ENCODE results near the gene IMMP2L.
A peak's percentile ranks its signal among the peaks of the same experiment; 100 is the strongest.

IMMP2L gene

DNA sequence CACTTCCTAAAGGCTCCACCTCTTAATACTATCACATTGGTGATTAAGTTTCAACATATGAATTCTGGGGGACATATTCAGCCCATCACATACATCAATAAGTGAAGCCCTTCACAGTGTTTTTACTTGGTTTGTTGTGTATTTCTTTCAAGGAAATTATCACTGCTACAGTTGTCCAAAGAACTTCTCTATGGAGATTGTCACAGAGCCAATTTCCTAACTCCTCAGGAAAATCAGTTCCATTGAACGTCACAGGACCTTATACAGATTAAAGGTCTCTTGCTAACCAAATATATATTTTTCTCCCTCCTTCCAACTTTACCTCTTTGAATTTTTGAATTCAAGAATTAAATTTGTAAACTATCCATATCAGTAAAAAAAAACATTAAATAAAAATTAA, 357.0 kb downstream of the IMMP2L start:
- no peak overlapping the region for H3K4me3 ChIP-seq (ENCODE audit: low read length)
- DNase-seq (ENCODE audit: low read depth), result no peak
- TF ChIP-seq, protein P1, sequence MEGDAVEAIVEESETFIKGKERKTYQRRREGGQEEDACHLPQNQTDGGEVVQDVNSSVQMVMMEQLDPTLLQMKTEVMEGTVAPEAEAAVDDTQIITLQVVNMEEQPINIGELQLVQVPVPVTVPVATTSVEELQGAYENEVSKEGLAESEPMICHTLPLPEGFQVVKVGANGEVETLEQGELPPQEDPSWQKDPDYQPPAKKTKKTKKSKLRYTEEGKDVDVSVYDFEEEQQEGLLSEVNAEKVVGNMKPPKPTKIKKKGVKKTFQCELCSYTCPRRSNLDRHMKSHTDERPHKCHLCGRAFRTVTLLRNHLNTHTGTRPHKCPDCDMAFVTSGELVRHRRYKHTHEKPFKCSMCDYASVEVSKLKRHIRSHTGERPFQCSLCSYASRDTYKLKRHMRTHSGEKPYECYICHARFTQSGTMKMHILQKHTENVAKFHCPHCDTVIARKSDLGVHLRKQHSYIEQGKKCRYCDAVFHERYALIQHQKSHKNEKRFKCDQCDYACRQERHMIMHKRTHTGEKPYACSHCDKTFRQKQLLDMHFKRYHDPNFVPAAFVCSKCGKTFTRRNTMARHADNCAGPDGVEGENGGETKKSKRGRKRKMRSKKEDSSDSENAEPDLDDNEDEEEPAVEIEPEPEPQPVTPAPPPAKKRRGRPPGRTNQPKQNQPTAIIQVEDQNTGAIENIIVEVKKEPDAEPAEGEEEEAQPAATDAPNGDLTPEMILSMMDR (IDR thresholded peaks at IDR 0.05; ENCODE audit: insufficient read depth, low read depth, low read length, missing control alignments), result no peak

DNA sequence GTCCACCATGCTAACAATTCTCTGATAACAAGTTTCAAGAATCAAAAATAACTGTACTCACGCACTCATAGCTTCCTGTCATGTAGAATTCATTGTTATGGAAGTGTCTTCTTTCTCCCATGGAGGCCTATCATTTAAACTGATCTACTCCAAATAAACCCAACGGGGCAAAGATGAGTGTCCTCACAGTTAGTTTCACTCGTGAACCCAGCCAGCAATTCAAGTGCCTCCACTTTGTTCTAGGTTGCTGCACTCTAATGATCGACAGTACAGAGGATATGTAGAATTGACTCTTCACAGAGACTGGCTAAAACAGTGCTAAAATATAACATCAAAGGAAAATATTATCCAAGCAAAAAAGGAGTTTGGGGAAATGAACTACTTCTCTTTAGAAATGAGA, 360.0 kb downstream of the IMMP2L start:
- DNase-seq (ENCODE audit: low read depth), result no peak
- H3K4me3 ChIP-seq (ENCODE audit: low read length), result no peak overlapping the region
- TF ChIP-seq, protein P1 (IDR thresholded peaks at IDR 0.05; ENCODE audit: insufficient read depth, low read depth, low read length, missing control alignments), result no peak

DNA sequence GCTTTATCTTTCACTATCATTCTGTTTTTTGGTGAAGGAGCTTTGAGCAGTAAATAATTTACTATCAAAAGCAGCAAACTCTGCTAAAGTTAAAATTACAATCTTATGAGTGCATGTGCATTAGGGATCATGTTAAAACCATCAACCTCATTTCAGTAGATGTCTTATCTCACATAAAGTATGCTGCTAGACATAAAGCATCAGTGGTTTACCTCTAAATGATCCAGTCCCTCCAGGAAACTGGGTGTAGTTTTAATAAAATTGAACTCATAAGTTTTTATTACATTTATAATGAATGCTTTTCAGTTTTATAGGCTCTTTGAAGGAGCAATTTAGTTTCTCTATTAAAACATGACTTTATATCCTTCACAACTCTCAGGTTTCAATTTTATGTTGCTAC, 362.6 kb downstream of the IMMP2L start:
- no peak overlapping the region for H3K4me3 ChIP-seq (ENCODE audit: low read length)
- no peak for DNase-seq (ENCODE audit: low read depth)
- TF ChIP-seq, protein P1 (IDR thresholded peaks at IDR 0.05; ENCODE audit: insufficient read depth, low read depth, low read length, missing control alignments), result no peak

DNA sequence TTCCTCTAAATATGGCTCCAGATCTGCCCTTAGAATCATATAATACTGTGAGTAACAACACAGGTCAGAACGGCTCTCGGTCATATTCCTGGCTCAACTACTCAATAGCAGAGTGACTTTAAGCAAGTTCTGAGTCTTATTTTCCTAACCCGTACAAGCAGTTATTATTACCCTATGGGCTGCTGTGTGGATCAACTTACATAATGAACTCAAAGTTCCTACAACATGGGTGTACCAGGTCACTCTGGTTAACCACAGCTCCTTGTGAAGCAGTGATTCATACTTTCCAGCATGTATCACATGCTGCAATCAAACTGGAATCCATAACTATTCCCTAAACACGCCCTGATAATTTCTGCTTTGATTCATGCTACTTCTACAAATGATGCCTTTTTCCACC, 364.0 kb downstream of the IMMP2L start:
- TF ChIP-seq, protein P1 (IDR thresholded peaks at IDR 0.05; ENCODE audit: insufficient read depth, low read depth, low read length, missing control alignments), result no peak
- peak; percentile 97 for DNase-seq (ENCODE audit: low read depth)
- H3K4me3 ChIP-seq (ENCODE audit: low read length), result no peak overlapping the region

DNA sequence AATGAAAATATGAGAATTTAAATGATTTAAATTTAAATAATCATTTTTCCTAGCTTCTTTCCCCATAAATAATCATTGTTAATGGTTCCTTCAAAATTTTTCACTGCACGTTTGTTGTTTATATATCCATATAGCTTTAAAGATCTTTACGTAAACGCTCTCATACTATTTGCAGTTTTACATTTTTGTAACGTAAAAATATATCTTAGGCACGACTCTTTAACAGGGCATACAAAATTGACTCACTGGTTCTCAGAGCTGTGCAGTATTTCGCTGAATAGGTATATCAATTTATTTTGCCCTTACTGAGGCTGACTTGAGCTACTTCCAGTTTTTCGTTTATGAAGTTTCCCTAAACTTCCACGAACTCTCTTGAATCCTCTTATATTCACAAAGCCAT, 365.6 kb downstream of the IMMP2L start:
- no peak for DNase-seq (ENCODE audit: low read depth)
- TF ChIP-seq, protein P1 (IDR thresholded peaks at IDR 0.05; ENCODE audit: insufficient read depth, low read depth, low read length, missing control alignments), result no peak
- no peak overlapping the region for H3K4me3 ChIP-seq (ENCODE audit: low read length)

DNA sequence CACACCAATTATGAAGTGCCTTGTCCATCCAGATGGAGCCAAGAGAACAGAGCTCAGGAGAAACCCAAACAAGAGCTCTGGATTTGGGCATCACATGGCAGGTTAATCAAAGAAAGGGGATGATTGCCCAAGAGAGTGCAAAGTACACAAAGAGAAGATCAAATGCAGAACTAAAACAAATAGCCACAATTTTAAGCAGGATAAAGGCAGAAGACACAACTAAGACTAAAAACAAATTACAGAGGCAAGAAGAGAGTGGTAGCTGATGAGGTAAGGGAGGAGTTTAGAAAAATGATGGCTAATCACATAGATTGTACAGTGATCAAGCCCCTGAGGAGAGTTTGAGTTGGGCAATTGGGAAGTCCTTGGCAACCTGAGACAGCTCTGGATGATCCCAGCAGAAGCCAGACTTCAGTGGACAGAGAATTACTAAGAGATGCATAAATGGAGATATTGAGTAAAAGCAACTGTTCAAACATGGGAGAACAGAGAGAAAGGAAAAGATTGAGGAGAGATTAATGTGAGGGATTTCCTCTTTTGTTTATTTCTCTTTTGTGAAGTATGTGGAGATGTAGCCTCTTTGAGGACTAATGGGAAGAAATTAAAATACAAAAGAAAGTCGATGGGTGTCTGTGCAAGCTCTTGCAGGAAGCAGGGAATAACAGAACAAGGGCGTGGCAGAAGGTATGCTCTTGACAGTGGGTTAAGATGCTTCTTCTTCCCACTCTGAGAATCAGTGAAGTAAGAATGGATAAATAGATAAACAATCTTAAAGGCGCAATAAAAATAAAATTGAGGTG, 369.5 kb downstream of the IMMP2L start:
- no peak for DNase-seq (ENCODE audit: low read depth)
- no peak overlapping the region for H3K4me3 ChIP-seq (ENCODE audit: low read length)
- TF ChIP-seq, protein P1 (IDR thresholded peaks at IDR 0.05; ENCODE audit: insufficient read depth, low read depth, low read length, missing control alignments), result no peak

DNA sequence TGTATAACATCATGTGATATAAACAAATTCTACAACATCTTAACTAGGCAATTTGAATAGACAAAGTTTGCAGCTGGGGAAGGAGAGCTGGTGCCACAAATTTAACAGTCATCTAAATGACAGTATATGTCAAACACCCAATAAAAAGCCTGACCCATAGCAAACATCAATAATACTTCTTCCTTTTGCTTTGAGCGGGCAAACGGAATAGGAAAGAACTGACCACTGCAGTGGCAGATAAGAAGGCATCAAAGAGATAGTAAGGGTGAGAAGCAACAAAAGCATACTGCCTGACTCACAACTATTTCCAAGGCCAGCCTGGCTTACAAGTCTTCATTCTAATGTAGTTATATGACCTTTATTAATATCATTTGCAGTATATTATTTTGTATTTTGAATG, 371.5 kb downstream of the IMMP2L start:
- TF ChIP-seq, protein P1 (IDR thresholded peaks at IDR 0.05; ENCODE audit: insufficient read depth, low read depth, low read length, missing control alignments), result no peak
- no peak overlapping the region for H3K4me3 ChIP-seq (ENCODE audit: low read length)
- no peak for DNase-seq (ENCODE audit: low read depth)
